HG02840 (cell line): Measurements from ENCODE around the gene UBXN1.
"Not testable (repeated sequence)": the region's sequence is repeated elsewhere in the genome, so short reads cannot be mapped to it uniquely, and the experiment has no call there.

ENCODE experiments used
- ATAC-seq: cut with Tn5 transposase; IDR thresholded peaks from one replicate; pipeline ENCODE4 v1.9.1; 2021; ENCODE audit warnings: mild to moderate bottlenecking, moderate library complexity, moderate number of reproducible peaks; ENCODE audit not compliant: unreplicated experiment, low FRiP score

Gene UBXN1

GRCh38 chr11:62677156-62677555 lies 1.7 kb downstream of the UBXN1 start:
- ATAC-seq = no peak

GRCh38 chr11:62676698-62677097 lies 2.2 kb downstream of the UBXN1 start:
- no peak for ATAC-seq

GRCh38 chr11:62675415-62675814 lies 3.5 kb downstream of the UBXN1 start:
- ATAC-seq = not testable (repeated sequence)

- ATAC-seq = no peak
Measured at GRCh38 chr11:62673196-62673525, 5.7 kb downstream of the UBXN1 start.

- peak; percentile 59 for ATAC-seq
Measured at GRCh38 chr11:62671608-62672389, 7.1 kb downstream of the UBXN1 start, which contains the start of the genes LBHD1 and UQCC3. TSS of gene LBHD1 (minus strand) at chr11:62672267. CDS start at chr11:62670031, 2,236 bp downstream. TSS of gene UQCC3 (plus strand) at chr11:62671673. CDS start at chr11:62671746, 73 bp downstream.

- no peak for ATAC-seq
Measured at GRCh38 chr11:62671236-62671607, 7.7 kb downstream of the UBXN1 start.

- no peak for ATAC-seq
Measured at GRCh38 chr11:62669420-62670161, 9.3 kb downstream of the UBXN1 start.

GRCh38 chr11:62667460-62667859 lies 11.4 kb downstream of the UBXN1 start:
- ATAC-seq = no peak

- ATAC-seq = no peak
Measured at GRCh38 chr11:62666259-62666926, 12.5 kb downstream of the UBXN1 start.

- ATAC-seq = peak; percentile 17
Measured at GRCh38 chr11:62665599-62666258, 13.1 kb downstream of the UBXN1 start.

- ATAC-seq = peak; percentile 80
Measured at GRCh38 chr11:62665075-62665598, 13.7 kb downstream of the UBXN1 start, which contains the start of the genes C11orf98 and CSKMT. TSS of gene C11orf98 (minus strand) at chr11:62665210. CDS start at chr11:62665169, 41 bp downstream. TSS of gene CSKMT (plus strand) at chr11:62665312. CDS start at chr11:62665880, 568 bp downstream.

GRCh38 chr11:62664405-62665074 lies 14.3 kb downstream of the UBXN1 start:
- no peak for ATAC-seq

GRCh38 chr11:62656796-62657429 lies 22.0 kb downstream of the UBXN1 start:
- ATAC-seq = no peak

GRCh38 chr11:62654297-62654696 lies 24.6 kb downstream of the UBXN1 start:
- no peak for ATAC-seq

GRCh38 chr11:62652161-62653006 lies 26.5 kb downstream of the UBXN1 start:
- ATAC-seq = peak; percentile 16

GRCh38 chr11:62650283-62650682 lies 28.6 kb downstream of the UBXN1 start:
- ATAC-seq = not testable (repeated sequence)

- ATAC-seq = no peak
Measured at GRCh38 chr11:62649486-62649885, 29.4 kb downstream of the UBXN1 start.

GRCh38 chr11:62648967-62649364 lies 29.9 kb downstream of the UBXN1 start:
- no peak for ATAC-seq
